H1 (cell line): ENCODE results near the gene C9orf50. TPM values are rescaled to one million over a fixed set of nuclear protein-coding genes. Genes with fewer than 3 reads are reported as not detected.

Experiments
- CTCF ChIA-PET: fragments of 300-600 bp; sonication (Branson Sonifier 250); formaldehyde crosslinking; loops from one replicate; lab custom pipeline; 2021; ENCODE audit not compliant: partially characterized antibody; lab: Charles Lee
- POLR2A ChIA-PET: fragments of 300-600 bp; sonication (Branson Sonifier 250); formaldehyde crosslinking; loops from one replicate; lab custom pipeline; 2021; ENCODE audit warnings: inconsistent platforms; ENCODE audit not compliant: partially characterized antibody; lab: Charles Lee
- DNase-seq, 2 experiments: peaks; one replicate each; pipeline versions ENCODE4 v3.0.0 to v3.0.0-alpha.2; 2010 to 2022; ENCODE audit warnings: low spot score in 2 of 2, low read depth in 1 of 2, mixed read lengths in 1 of 2
- FAIRE-seq: peaks from 2 replicates; lab custom pipeline; 2011; peaks lifted over from hg19 to GRCh38; lab: Jason Lieb, UNC
- H2AFZ ChIP-seq: 2 replicates; pipeline ENCODE4 v1.8.1; 2012; ENCODE audit warnings: low read length, inconsistent platforms
- H2AK5ac ChIP-seq: 2 replicates; pipeline ENCODE4 v1.6.1; 2013; ENCODE audit warnings: low read depth, low read length
- H2BK120ac ChIP-seq: replicated peaks from 2 replicates; pipeline ENCODE3; 2013; ENCODE audit warnings: low read depth, low read length, inconsistent platforms
- H2BK12ac ChIP-seq: 2 replicates; pipeline ENCODE4 v1.6.1; 2013; ENCODE audit warnings: low read depth, low read length
- H2BK15ac ChIP-seq: 2 replicates; pipeline ENCODE4 v1.6.1; 2013; ENCODE audit warnings: low read length
- H2BK20ac ChIP-seq: 2 replicates; pipeline ENCODE4 v1.6.1; 2013; ENCODE audit warnings: low read length
- H2BK5ac ChIP-seq: 2 replicates; pipeline ENCODE4 v1.6.1; 2013; ENCODE audit warnings: low read depth, low read length
- H3K14ac ChIP-seq: 2 replicates; pipeline ENCODE4 v1.6.1; 2013; ENCODE audit warnings: inconsistent platforms; ENCODE audit not compliant: insufficient read length
- H3K18ac ChIP-seq: 2 replicates; pipeline ENCODE4 v1.6.1; 2013; ENCODE audit warnings: low read length; ENCODE audit errors: extremely low read depth
- H3K23ac ChIP-seq: 2 replicates; pipeline ENCODE4 v1.6.1; 2013; ENCODE audit warnings: inconsistent platforms; ENCODE audit not compliant: insufficient read length
- H3K23me2 ChIP-seq: 2 replicates; pipeline ENCODE4 v1.6.1; 2013; ENCODE audit warnings: low read depth, low read length
- H3K27ac ChIP-seq: 2 replicates; pipeline ENCODE4 v1.6.1; 2011; ENCODE audit warnings: low read depth, low read length, inconsistent platforms
- H3K27me3 ChIP-seq, 4 experiments: replicated peaks in 1 of 4; 1 replicate in 1 of 4; 2 replicates in 3 of 4; pipeline versions ENCODE4 v1.6.1 to v1.8.1; 2011 to 2013; ENCODE audit warnings: low read length in 3 of 4, mild to moderate bottlenecking in 3 of 4, inconsistent platforms in 2 of 4, mixed read lengths in 2 of 4, moderate library complexity in 1 of 4; ENCODE audit not compliant: control insufficient read depth in 3 of 4, insufficient read depth in 3 of 4; ENCODE audit errors: extremely low read depth in 1 of 4
- H3K36me3 ChIP-seq, 4 experiments: 2 replicates each; pipeline versions ENCODE4 v1.6.1 to v1.8.1; 2011 to 2013; ENCODE audit warnings: mild to moderate bottlenecking in 4 of 4, low read length in 3 of 4, moderate library complexity in 2 of 4, control low read depth in 1 of 4, inconsistent platforms in 1 of 4; ENCODE audit not compliant: insufficient read depth in 4 of 4, control insufficient read depth in 2 of 4
- H3K4ac ChIP-seq: replicated peaks from 2 replicates; pipeline ENCODE3; 2013; ENCODE audit warnings: low read length, low read depth, mixed read lengths, inconsistent platforms; ENCODE audit not compliant: insufficient read length
- H3K4me1 ChIP-seq, 4 experiments: replicated peaks in 1 of 4; 1 replicate in 1 of 4; 2 replicates in 3 of 4; pipeline versions ENCODE4 v1.6.1 to v1.8.1; 2011 to 2013; ENCODE audit warnings: low read length in 3 of 4, inconsistent platforms in 2 of 4, mixed read lengths in 1 of 4; ENCODE audit not compliant: insufficient read depth in 4 of 4, control insufficient read depth in 3 of 4
- H3K4me2 ChIP-seq, 2 experiments: 2 replicates each; pipeline versions ENCODE4 v1.6.1 to v1.8.1; 2011 to 2013; ENCODE audit warnings: low read depth in 2 of 2, low read length in 2 of 2, control low read depth in 1 of 2, inconsistent platforms in 1 of 2, mild to moderate bottlenecking in 1 of 2; ENCODE audit not compliant: insufficient read depth in 1 of 2
- H3K4me3 ChIP-seq, 4 experiments: fragments of 200-600, 300-600 bp in 1 of 4; sonication (generic), shearing (Covaris generic), sonication (Bioruptor Twin) in 1 of 4; 2 replicates each; pipeline versions ENCODE4 v1.5.1 to v1.8.1; 2011 to 2016; ENCODE audit warnings: low read length in 4 of 4, low read depth in 3 of 4, control low read depth in 2 of 4, inconsistent platforms in 2 of 4, mild to moderate bottlenecking in 2 of 4, mixed read lengths in 1 of 4, moderate library complexity in 1 of 4; ENCODE audit not compliant: insufficient read depth in 2 of 4; ENCODE audit errors: extremely low read depth in 1 of 4
- H3K56ac ChIP-seq: replicated peaks from 2 replicates; pipeline ENCODE3; 2013; ENCODE audit warnings: low read depth, mild to moderate bottlenecking, mixed read lengths, low read length, inconsistent platforms; ENCODE audit not compliant: insufficient read length
- H3K79me1 ChIP-seq: 2 replicates; pipeline ENCODE4 v1.6.1; 2013; ENCODE audit warnings: low read depth, low read length, control low read depth
- H3K79me2 ChIP-seq, 2 experiments: 2 replicates each; pipeline versions ENCODE4 v1.6.1 to v1.8.1; 2012 to 2013; ENCODE audit warnings: low read length in 2 of 2, mild to moderate bottlenecking in 2 of 2, inconsistent platforms in 1 of 2; ENCODE audit not compliant: insufficient read depth in 2 of 2, control insufficient read depth in 1 of 2
- H3K9ac ChIP-seq, 4 experiments: replicated peaks in 1 of 4; 1 replicate in 1 of 4; 2 replicates in 3 of 4; pipeline versions ENCODE4 v1.6.1 to v1.8.1; 2011 to 2013; ENCODE audit warnings: low read depth in 3 of 4, low read length in 3 of 4, control low read depth in 2 of 4, mild to moderate bottlenecking in 2 of 4, moderate library complexity in 2 of 4, inconsistent platforms in 1 of 4; ENCODE audit errors: extremely low read depth in 1 of 4
- H3K9me3 ChIP-seq, 2 experiments: 2 replicates each; pipeline versions ENCODE4 v1.6.1 to v1.8.1; 2012 to 2013; ENCODE audit warnings: mild to moderate bottlenecking in 2 of 2, moderate library complexity in 2 of 2, control low read depth in 1 of 2, inconsistent platforms in 1 of 2, low read depth in 1 of 2, low read length in 1 of 2, mixed read lengths in 1 of 2; ENCODE audit not compliant: insufficient read depth in 2 of 2
- H4K20me1 ChIP-seq, 2 experiments: replicated peaks in 1 of 2; 2 replicates each; pipeline versions ENCODE3 to v1.8.1; 2011 to 2013; ENCODE audit warnings: inconsistent platforms in 2 of 2, low read length in 2 of 2, mild to moderate bottlenecking in 1 of 2; ENCODE audit not compliant: insufficient read depth in 2 of 2, control insufficient read depth in 1 of 2
- H4K5ac ChIP-seq: 2 replicates; pipeline ENCODE4 v1.6.1; 2013; ENCODE audit warnings: low read length, low read depth, mixed read lengths, inconsistent platforms; ENCODE audit not compliant: insufficient read length
- H4K8ac ChIP-seq: 2 replicates; pipeline ENCODE4 v1.8.0; 2013; ENCODE audit warnings: mild to moderate bottlenecking, moderate library complexity, low read length, inconsistent platforms; ENCODE audit not compliant: insufficient read depth; ENCODE audit errors: extremely low read depth
- H4K91ac ChIP-seq: replicated peaks from 2 replicates; pipeline ENCODE3; 2013; ENCODE audit warnings: low read length, mixed read lengths, inconsistent platforms; ENCODE audit not compliant: insufficient read length
- ATF3 ChIP-seq: IDR thresholded peaks from 2 replicates; pipeline ENCODE4 v1.6.1; 2011; ENCODE audit warnings: low read depth, mild to moderate bottlenecking, low read length; ENCODE audit not compliant: insufficient read depth
- GTF2F1 ChIP-seq: IDR thresholded peaks from 2 replicates; pipeline ENCODE4 v1.6.1; 2012; ENCODE audit warnings: low read depth, low read length, improper control_type of control experiment, borderline replicate concordance
- KDM4A ChIP-seq: IDR thresholded peaks from one replicate; pipeline ENCODE4 v1.7.1; 2012; ENCODE audit warnings: low read depth, mild to moderate bottlenecking, moderate library complexity, low read length, inconsistent platforms; ENCODE audit not compliant: severe bottlenecking
- RNF2 ChIP-seq: fragments of 200-900, 300-1000 bp; sonication (generic); IDR thresholded peaks from 2 replicates; pipeline ENCODE4 v1.7.1; 2016; ENCODE audit warnings: borderline replicate concordance, low read depth, mild to moderate bottlenecking, antibody characterized with exemption, low read length; ENCODE audit not compliant: poor library complexity, severe bottlenecking; ENCODE audit errors: missing control alignments
- SP2 ChIP-seq: IDR thresholded peaks from 2 replicates; pipeline ENCODE4 v1.6.1; 2012; ENCODE audit warnings: mild to moderate bottlenecking, low read length, inconsistent platforms
- USF2 ChIP-seq: IDR thresholded peaks from 2 replicates; pipeline ENCODE4 v1.6.1; 2011; ENCODE audit warnings: low read length, improper control_type of control experiment
- YY1 ChIP-seq: IDR thresholded peaks from 2 replicates; pipeline ENCODE4 v1.6.1; 2011; ENCODE audit warnings: low read depth, mild to moderate bottlenecking, low read length
- WGBS, 2 experiments: shearing (Covaris generic) in 1 of 2; methylation state at CpG; one replicate each; pipeline versions ENCODE4 v1.1.6 to v1.1.7; 2013 to 2015; ENCODE audit warnings: low lambda C conversion rate in 2 of 2, mixed read lengths in 2 of 2, inconsistent platforms in 1 of 2, low coverage in 1 of 2, missing lambda C conversion rate in 1 of 2; ENCODE audit not compliant: insufficient replicate concordance in 2 of 2, insufficient coverage in 1 of 2, insufficient read length in 1 of 2; ENCODE audit errors: extremely low coverage in 1 of 2, missing lambda C conversion rate in 1 of 2; 5-methylcytosine and 5-hydroxymethylcytosine counted together
- polyA plus RNA-seq, 7 experiments: library from polyadenylated mRNA; depleted of rRNA in 3 of 7; stranded (reverse) in 5 of 7; unstranded in 2 of 7; fragments of >200 nt in 5 of 7; fragments of 200-250 nt in 2 of 7; gene quantifications; 1 replicate in 5 of 7; 2 replicates in 1 of 7; 4 replicates in 1 of 7; pipeline versions ENCODE4 v1.2.1 to v1.2.3, GENCODE V29; 2011 to 2013; ENCODE audit warnings: missing spikeins in 2 of 7, mixed read lengths in 2 of 7
- total RNA-seq: library from RNA; stranded (reverse); fragmentation: NEBNext Ultra II Directional; extraction: Animal tissue kit (Norgen Biotek cat#: 25700); gene quantifications from 2 replicates; pipeline ENCODE4 v1.2.1, GENCODE V29; 2021

Gene C9orf50
- total and polyA plus RNA-seq, 2 of the 8 experiments (the other 6 are each of a cell fraction or from before 2014, with no cell fraction given): not detected

GRCh38 chr9:129640086-129640870 is 19.4 kb upstream of the C9orf50 start:
- no peak overlapping the region for H3K56ac ChIP-seq
- H3K4me2 ChIP-seq: peak overlapping the region; percentile 87 to 94; a peak in 3 of 4 replicates
- H2BK5ac ChIP-seq: no peak overlapping the region
- H4K5ac ChIP-seq: no peak overlapping the region
- no peak overlapping the region for H2AFZ ChIP-seq
- no peak overlapping the region for H3K23ac ChIP-seq
- no peak overlapping the region for H2BK15ac ChIP-seq
- H2AK5ac ChIP-seq: no peak overlapping the region
- H3K14ac ChIP-seq: no peak overlapping the region
- H4K8ac ChIP-seq: no peak overlapping the region
- no peak overlapping the region for H4K91ac ChIP-seq
- no peak overlapping the region for H2BK20ac ChIP-seq
- CTCF ChIA-PET: interaction anchor here (0.9 to 6.5 kb wide), 13 partner anchors 10 to 518 kb away, joined by 3 to 56 read pairs (median 5); partner anchors contain the start of genes C9orf50 and NTMT1
- no peak overlapping the region for H2BK120ac ChIP-seq
- DNase-seq: no peak
- POLR2A ChIA-PET: interaction anchor here (0.6 to 8.2 kb wide), 6 partner anchors 13 to 453 kb away, joined by 3 to 95 read pairs (median 4); partner anchors contain the start of gene NTMT1
- WGBS, 2 experiments: 93% methylated on average over 25 of the region's 25 CpGs; no CpG with 5 or more reads in 1 of the 2 experiments
- peaks cover 4% of the 10 kb centered on the region for H3K79me1 ChIP-seq
- H3K9ac ChIP-seq: no peak overlapping the region
- H3K36me3 ChIP-seq: peaks cover 2 to 31% (median 15%) of the 10 kb centered on the region in 4 experiments; a peak in 6 of 8 replicates
- H3K27me3 ChIP-seq: no peaks in the 10 kb centered on the region
- peaks cover 7 to 19% of the 10 kb centered on the region in 2 experiments for H4K20me1 ChIP-seq
- FAIRE-seq: no peak
- H3K27ac ChIP-seq: no peak overlapping the region
- H3K4me1 ChIP-seq: peaks cover 0 to 10% (median 6%) of the 10 kb centered on the region in 4 experiments; a peak in 4 of 7 replicates
- H3K4ac ChIP-seq: no peak overlapping the region
- peaks cover 8% of the 10 kb centered on the region; the same call in 1 of the 2 replicates for H3K23me2 ChIP-seq
- H3K9me3 ChIP-seq: no peaks in the 10 kb centered on the region
- H3K4me3 ChIP-seq: peak overlapping the region in 1 of 4 experiments; percentile 98; a peak in 2 of 8 replicates
- peaks cover 0 to 13% of the 10 kb centered on the region in 2 experiments; a peak in 2 of 4 replicates for H3K79me2 ChIP-seq
- no peak overlapping the region for H2BK12ac ChIP-seq
- no peak overlapping the region for H3K18ac ChIP-seq
- TF ChIP-seq GTF2F1 (no peak), YY1 (no peak), RNF2 (no peak), ATF3 (no peak), KDM4A (no peak), USF2 (no peak), SP2 (no peak)
